IPS-NIHi7 (cell line): ENCODE data around the gene LASP1NB.
"Not testable (repeated sequence)": the region's sequence is repeated elsewhere in the genome, so short reads cannot be mapped to it uniquely, and the experiment has no call there.

Experiments
- DNase-seq: peaks from one replicate; pipeline ENCODE4 v3.0.0; 2012; ENCODE audit warnings: mixed read lengths; ENCODE audit errors: extremely low spot score

The LASP1NB gene

GRCh38 chr17:38916771-38917170, 8.6 kb upstream of the LASP1NB start:
- DNase-seq = no peak

DNA sequence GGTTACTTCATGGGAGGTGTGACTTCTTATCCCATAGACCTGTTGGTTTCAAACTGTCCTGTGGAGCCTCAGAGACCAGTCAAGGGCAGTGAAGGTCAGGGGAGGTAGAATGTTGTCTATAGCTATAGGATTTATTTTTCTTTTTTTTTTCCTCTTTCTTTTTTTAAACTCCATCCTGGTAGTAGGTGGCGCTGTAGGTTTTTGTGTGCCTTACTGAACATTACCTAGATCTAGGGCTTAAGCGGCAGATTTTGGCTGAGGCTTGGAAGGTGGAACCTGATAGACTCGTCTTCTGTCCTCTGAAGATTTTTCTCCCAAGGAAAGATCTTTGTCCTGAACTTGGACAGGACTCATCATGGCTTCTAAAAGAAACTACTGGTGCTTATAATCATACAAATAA, 8.2 kb upstream of the LASP1NB start:
- no peak for DNase-seq

- no peak for DNase-seq
Observed at GRCh38 chr17:38918129-38918913, 7.1 kb upstream of the LASP1NB start.

GRCh38 chr17:38918916-38919315, 6.5 kb upstream of the LASP1NB start:
- DNase-seq = no peak

- DNase-seq = no peak
Observed at GRCh38 chr17:38919316-38920078, 5.9 kb upstream of the LASP1NB start.

DNA sequence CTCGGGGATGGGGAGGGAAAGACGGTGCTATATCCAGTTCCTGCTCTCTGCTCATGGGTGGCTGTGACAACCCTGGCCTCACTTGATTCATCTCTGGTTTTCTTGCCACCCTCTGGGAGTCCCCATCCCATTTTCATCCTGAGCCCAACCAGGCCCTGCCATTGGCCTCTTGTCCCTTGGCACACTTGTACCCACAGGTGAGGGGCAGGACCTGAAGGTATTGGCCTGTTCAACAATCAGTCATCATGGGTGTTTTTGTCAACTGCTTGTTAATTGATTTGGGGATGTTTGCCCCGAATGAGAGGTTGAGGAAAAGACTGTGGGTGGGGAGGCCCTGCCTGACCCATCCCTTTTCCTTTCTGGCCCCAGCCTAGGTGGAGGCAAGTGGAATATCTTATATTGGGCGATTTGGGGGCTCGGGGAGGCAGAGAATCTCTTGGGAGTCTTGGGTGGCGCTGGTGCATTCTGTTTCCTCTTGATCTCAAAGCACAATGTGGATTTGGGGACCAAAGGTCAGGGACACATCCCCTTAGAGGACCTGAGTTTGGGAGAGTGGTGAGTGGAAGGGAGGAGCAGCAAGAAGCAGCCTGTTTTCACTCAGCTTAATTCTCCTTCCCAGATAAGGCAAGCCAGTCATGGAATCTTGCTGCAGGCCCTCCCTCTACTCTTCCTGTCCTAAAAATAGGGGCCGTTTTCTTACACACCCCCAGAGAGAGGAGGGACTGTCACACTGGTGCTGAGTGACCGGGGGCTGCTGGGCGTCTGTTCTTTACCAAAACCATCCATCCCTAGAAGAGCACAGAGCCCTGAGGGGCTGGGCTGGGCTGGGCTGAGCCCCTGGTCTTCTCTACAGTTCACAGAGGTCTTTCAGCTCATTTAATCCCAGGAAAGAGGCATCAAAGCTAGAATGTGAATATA, 4.8 kb upstream of the LASP1NB start:
- DNase-seq = no peak

DNA sequence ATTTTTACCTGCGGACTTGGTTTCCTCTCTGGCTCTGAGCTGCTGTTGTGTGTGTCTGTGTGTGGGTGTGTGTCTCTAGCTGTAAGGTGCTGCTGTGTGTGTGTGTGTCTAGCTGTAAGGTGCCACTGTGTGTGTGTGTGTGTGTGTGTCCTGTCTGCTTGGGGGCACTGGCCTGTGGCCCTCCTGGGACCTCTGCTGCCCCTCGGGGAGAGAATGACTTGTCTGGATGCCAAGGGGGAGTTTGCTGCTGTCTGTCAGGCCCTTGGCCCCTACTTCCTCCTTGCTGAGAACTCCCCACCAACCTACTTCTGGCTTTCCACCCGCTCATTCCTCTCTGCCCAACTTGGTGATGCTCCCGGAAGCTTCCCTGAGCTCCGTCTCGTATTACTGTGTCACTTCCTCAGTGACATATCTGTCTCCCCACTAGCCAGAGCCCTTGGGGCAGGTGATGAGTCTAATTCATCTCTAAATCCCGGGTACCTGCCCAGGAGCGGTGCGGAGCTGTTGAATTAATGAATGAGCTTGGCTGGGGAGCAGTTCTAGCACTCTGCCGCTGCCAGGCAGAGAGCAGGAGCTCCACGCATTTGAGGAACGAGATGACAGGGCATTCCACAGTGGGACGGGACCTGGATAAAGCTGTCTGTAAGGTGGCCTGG, 3.5 kb upstream of the LASP1NB start:
- no peak for DNase-seq

DNA sequence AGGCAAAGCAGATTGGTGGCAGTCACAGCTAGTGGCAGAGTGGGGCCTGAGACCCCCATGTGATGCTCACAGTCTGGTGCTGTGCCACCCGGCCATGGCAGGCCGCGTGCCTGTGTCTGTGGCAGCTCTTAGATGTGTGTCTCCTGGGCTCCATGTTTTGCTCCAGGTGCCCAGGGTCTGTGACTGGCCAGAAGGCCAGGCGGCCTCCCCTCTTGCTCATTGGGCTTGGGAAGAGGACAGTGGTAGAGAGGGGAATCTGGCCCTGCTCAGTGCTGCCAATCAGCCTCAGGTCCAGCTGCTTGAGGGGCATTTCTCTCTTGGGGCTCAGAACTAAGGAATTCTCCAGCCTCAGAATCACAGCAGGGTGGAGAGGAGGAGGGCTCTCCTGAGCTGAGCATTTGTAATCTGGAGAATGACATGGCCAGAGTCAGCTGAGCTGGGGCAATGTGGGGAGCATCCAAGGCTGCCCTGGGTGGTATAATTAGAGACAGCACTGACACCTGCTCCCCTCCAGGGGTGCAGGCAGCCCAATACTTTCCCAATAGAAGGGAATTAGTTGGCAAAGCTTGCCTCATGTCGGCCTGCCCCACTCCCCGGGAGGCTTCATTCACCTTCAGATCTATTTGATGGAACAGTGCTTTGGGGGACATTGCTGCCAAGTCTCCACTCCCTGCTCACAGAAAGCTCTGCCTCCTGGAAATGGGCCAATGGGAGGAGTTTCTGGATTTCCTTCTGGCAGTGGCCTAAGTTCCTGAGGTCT, 2.7 kb upstream of the LASP1NB start:
- no peak for DNase-seq

DNA sequence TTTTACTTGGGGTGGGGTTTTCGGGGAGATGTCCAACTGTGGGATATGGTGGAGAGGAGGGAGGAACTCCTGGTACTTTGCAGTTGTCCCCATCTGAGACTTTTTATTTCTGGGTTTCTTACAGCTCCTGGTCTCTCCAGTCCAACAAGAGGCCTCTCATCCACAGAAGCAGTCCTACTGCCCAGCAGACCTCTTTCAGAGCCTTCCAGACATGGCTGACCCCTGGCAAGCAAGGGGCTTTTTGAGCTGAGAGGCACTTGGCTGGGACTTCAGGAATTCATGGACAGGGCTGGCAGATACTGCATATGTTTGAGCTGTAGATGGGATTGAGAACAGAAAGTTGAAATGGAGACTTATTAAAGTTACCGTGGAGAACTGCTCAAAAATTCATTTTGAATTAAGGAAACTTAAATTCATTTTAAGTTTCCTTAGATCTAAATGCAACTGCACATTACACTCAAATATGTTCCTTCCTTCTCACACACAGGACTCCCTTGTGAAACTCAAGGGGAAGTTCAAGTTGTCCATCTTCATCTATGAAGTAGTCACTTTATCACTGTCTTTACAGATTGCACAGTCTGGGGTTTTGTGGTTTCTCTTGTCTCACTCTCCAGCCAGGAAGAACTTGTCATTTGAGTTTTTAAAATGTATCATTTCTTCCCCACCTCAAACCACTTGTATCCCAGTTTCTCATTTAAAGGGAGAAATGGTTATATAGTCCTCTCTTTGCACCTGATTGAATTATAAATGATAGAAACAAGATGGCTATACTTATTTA, 1.1 kb downstream of the LASP1NB start:
- DNase-seq = no peak

- DNase-seq = not testable (repeated sequence)
Observed at GRCh38 chr17:38930782-38931181, 5.4 kb downstream of the LASP1NB start.

GRCh38 chr17:38933962-38934361, 8.5 kb downstream of the LASP1NB start:
- not testable (repeated sequence) for DNase-seq

DNA sequence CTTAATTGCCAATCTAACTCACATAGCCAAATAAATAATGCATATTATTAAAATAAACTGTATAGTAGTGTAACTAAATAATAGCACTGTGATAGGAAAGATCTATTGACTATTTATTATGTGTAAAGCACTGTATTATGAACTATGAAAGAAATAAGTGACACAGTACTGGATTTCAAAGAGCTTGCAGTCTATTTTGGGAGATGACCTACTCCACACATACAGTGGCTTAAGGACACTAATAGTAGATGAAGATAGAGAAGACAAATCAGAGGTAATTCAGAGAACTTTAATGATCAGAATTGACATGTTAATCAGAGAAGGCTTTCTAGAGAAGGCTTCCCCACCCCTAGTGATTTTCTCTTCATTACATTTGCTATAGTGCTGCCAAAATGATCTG, 14.6 kb downstream of the LASP1NB start:
- no peak for DNase-seq

GRCh38 chr17:38940404-38940803, 15.0 kb downstream of the LASP1NB start:
- DNase-seq = no peak

DNA sequence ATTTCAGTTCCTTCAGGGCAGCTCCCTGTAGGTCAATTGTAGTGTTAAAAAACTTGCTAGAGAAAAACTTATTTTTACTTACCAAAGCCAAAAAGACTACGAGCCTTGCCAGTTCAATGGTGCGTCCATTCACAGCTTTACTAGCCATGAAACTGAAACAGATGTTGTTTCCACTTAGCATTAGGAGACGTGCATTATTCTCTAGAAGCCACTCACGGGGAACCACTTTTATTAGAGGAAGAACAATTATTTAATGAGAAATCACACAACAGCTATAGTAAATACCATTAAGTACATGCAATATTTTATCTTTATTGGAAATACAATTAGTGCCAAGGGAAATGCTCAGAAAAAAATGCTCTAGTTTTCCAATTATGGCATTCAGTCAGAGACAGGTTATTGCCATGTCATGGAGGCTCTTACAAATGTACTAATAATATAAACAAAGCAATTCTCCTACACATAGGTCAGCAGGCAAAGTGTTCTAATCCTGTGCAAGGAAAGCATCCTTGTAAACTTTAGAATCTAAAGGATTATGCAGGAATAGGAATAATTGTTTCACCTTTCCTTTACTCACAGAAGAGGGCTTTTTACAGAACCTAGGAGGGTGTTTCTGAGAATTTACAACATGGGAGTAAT, 17.4 kb downstream of the LASP1NB start:
- DNase-seq = no peak

DNA sequence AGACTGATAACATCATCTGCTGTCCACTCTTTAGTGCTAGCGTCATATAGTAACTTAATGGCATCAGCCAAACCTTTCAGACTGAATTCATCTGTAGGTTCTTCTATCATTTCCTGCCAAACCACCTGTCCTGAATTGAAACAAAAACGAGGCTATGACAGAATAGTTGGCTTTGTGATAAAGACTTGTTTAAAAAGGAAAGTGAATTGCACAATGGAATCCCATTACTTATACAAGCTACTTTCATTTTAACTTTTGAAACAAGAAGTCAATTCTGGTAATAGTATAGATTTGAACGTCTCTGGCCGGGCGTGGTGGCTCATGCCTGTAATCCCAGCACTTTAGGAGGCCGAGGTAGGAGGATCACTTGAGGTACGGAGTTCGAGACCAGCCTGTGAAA, 18.2 kb downstream of the LASP1NB start:
- DNase-seq = no peak

- no peak for DNase-seq
Observed at GRCh38 chr17:38947189-38947588, 21.8 kb downstream of the LASP1NB start.

DNA sequence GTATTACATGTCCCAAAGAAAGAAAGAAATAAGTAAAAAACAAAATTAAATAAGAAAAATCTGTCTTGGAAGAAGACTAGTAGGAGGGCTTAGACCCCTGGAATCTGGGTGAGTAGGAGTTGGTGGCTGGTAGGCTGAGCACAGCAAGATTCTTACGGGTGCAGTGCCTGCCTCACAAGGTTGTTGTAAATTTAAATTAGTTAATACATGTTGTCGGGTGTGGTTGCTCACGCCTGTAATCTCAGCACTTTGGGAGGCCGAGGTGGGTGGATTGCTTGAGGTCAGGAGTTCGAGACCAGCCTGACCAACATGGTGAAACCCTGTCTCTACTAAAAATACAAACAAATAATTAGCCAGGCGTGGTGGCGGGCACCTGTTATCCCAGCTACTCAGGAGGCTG, 28.4 kb downstream of the LASP1NB start:
- not testable (repeated sequence) for DNase-seq

- no peak for DNase-seq
Observed at GRCh38 chr17:38958326-38958725, 32.9 kb downstream of the LASP1NB start.

GRCh38 chr17:38958756-38959155, 33.3 kb downstream of the LASP1NB start:
- DNase-seq = no peak

GRCh38 chr17:38959508-38959907, 34.1 kb downstream of the LASP1NB start:
- no peak for DNase-seq
